Measurements from ENCODE around the gene ABCG1.

- TF ChIP-seq CTCF (conservative IDR thresholded peaks at IDR 0.05; ENCODE audit: low read length) (no peak), EZH2phosphoT487 (IDR thresholded peaks at IDR 0.05; ENCODE audit: borderline replicate concordance, low read depth, low read length) (no peak)
Observed at GRCh38 chr21:42316891-42317290, 98.0 kb downstream of the ABCG1 start.
